IPS DF 6.9 (cell line): ENCODE measurements around the gene TSGA10IP.

Source experiments
- DNase-seq: peaks from one replicate; pipeline ENCODE4 v3.0.0-alpha.2; 2013; ENCODE audit warnings: low read depth, low spot score
- H3K27ac ChIP-seq: one replicate; pipeline ENCODE4 v1.5.1; 2013; ENCODE audit warnings: low read length, control low read depth
- H3K27me3 ChIP-seq: 2 replicates; pipeline ENCODE4 v1.6.1; 2013; ENCODE audit warnings: mild to moderate bottlenecking, low read length; ENCODE audit not compliant: control insufficient read depth, insufficient read depth
- H3K36me3 ChIP-seq: 2 replicates; pipeline ENCODE4 v1.6.1; 2013; ENCODE audit warnings: low read length; ENCODE audit not compliant: control insufficient read depth, insufficient read depth
- H3K4me1 ChIP-seq: 2 replicates; pipeline ENCODE4 v1.6.1; 2013; ENCODE audit warnings: low read length; ENCODE audit not compliant: control insufficient read depth, insufficient read depth
- H3K4me3 ChIP-seq: 2 replicates; pipeline ENCODE4 v1.5.1; 2013; ENCODE audit warnings: mild to moderate bottlenecking, low read length
- H3K9me3 ChIP-seq: 2 replicates; pipeline ENCODE4 v1.6.1; 2013; ENCODE audit warnings: low read length, inconsistent platforms; ENCODE audit not compliant: control insufficient read depth, insufficient read depth
- WGBS: extraction: QIAGEN DNeasy Blood & Tissue Kit; methylation state at CpG from one replicate; pipeline ENCODE4 v1.1.7; 2013; ENCODE audit warnings: mixed read lengths, missing lambda C conversion rate; ENCODE audit not compliant: insufficient read length, insufficient coverage; 5-methylcytosine and 5-hydroxymethylcytosine counted together

Gene TSGA10IP

GRCh38 chr11:65917434-65918210 lies 27.7 kb upstream of the TSGA10IP start:
- Histone ChIP-seq H3K9me3 (no peaks in the 10 kb centered on the region), H3K36me3 (peaks cover 4% of the 10 kb centered on the region; the same call in 1 of the 2 replicates), H3K27me3 (no peaks in the 10 kb centered on the region), H3K4me3 (peak overlapping the region; percentile 92; the same call in 1 of the 2 replicates), H3K27ac (no peak overlapping the region), H3K4me1 (peaks cover 2% of the 10 kb centered on the region; the same call in 1 of the 2 replicates)
- no CpG with 5 or more reads among the region's 35 CpGs for WGBS
- DNase-seq: no peak

DNA sequence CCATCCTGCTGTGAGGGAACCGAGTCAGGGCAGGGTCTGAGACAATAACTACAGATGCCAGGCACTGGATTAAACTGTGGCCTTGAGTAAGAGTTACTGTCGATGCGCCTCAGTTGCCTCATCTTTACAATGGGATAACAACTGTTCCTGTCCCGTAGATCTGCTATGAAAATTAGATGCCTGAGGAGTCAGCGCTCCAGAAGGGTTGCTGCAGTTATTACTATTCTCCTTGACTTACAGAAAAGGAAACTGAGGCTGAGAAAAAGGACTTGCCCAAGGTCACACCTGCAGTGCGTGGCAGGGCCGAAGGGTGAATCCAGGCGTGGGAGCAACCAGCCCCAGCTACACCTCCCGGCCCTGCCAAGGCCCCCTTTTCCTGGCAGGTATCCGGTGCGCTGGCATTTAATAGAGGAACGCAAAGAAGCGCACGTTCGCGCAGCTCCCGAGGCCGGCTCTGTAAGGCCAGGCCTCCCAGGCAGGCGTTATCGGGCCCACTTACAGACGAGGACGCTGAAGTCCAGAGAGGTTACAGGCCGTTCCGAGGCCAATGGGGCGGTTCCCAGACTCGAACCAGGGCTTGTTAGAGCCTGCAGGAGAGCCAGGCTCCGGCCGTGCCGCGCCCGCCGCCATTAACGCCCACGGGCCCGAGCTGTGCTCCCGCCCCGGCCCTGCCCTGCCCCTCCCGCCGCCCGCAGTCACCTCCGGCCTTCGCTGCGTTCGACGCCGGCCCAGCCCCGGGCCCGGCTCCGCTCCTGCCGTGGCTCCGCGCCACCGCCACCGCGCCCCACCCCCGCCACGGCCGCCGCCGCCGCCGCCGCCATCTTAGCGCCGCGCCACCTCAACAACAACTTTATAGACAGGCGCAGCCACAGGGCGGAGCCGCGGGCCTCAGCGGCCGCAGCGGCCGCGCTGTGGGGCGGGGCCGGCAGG lies 26.8 kb upstream of the TSGA10IP start, which contains the start of gene C11orf68:
Gene C11orf68, minus strand, starts transcription at position 852 of the 930 bp plus-strand sequence. Its CDS starts 31 bp downstream, at position 821.
- Histone ChIP-seq H3K27ac (no peak within 1 kb of the TSS), H3K4me3 (peak within 1 kb of the TSS; percentile 92), H3K36me3 (peaks cover 4% of the 10 kb centered on the region; the same call in 1 of the 2 replicates), H3K27me3 (no peaks in the 10 kb centered on the region), H3K9me3 (no peaks in the 10 kb centered on the region), H3K4me1 (peaks cover 2% of the 10 kb centered on the region; the same call in 1 of the 2 replicates)
- WGBS: no CpG with 5 or more reads among the region's 77 CpGs
- DNase-seq: no peak

- no CpG with 5 or more reads among the region's 59 CpGs for WGBS
- H3K9me3 ChIP-seq: no peaks in the 10 kb centered on the region
- H3K27ac ChIP-seq: no peak within 1 kb of the TSS
- H3K27me3 ChIP-seq: no peaks in the 10 kb centered on the region
- peaks cover 4% of the 10 kb centered on the region; the same call in 1 of the 2 replicates for H3K36me3 ChIP-seq
- H3K4me1 ChIP-seq: peaks cover 2% of the 10 kb centered on the region; the same call in 1 of the 2 replicates
- peak; percentile 85 for DNase-seq
- H3K4me3 ChIP-seq: peak within 1 kb of the TSS; percentile 92
Observed at GRCh38 chr11:65919141-65919572, 26.1 kb upstream of the TSGA10IP start, which contains the start of gene DRAP1. Gene DRAP1, plus strand, starts transcription at chr11:65919426. Its CDS starts 76 bp downstream, at chr11:65919502.

DNA sequence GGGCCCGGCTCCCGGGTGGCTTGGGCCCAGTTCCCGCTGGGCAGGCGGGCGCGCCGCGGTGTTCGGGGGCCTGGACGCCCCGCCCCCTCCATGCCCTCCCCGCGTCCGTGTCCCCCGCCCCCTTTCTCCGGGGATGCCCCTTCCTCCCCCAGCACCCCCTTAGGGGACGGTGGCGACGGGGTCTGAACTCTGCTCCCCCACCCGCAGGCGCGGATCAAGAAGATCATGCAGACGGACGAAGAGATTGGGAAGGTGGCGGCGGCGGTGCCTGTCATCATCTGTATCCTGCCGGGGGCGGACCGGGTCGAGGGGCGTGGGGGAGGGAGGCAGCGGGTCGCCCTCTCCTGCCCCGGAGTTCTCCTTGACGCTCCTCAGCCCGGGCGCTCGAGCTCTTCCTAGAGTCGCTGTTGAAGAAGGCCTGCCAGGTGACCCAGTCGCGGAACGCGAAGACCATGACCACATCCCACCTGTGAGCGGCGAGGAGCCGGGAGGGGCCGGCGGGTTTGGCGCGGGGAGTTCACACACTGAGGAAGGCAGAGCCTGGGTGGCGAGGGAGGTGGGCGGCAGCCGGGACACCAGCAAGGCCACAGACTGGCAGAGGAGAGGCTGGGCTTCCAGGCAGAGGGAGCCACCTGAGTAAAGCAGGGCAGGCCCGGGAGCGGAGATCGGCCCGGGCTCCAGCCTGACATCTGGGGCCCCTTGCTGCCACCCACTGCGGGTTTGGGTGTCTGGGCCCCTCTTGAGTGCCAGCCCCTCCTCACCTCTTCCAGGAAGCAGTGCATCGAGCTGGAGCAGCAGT lies 25.5 kb upstream of the TSGA10IP start:
- no peaks in the 10 kb centered on the region for H3K9me3 ChIP-seq
- peaks cover 4% of the 10 kb centered on the region; the same call in 1 of the 2 replicates for H3K36me3 ChIP-seq
- no peaks in the 10 kb centered on the region for H3K27me3 ChIP-seq
- no peak overlapping the region for H3K27ac ChIP-seq
- no CpG with 5 or more reads among the region's 60 CpGs for WGBS
- no peak for DNase-seq
- peaks cover 2% of the 10 kb centered on the region; the same call in 1 of the 2 replicates for H3K4me1 ChIP-seq
- peak overlapping the region; percentile 78; the same call in 1 of the 2 replicates for H3K4me3 ChIP-seq

GRCh38 chr11:65920372-65920802 lies 24.9 kb upstream of the TSGA10IP start:
- Histone ChIP-seq H3K4me3 (peak overlapping the region; percentile 78; the same call in 1 of the 2 replicates), H3K27ac (no peak overlapping the region)
- no CpG with 5 or more reads among the region's 15 CpGs for WGBS

GRCh38 chr11:65921033-65921555 lies 24.2 kb upstream of the TSGA10IP start:
- Histone ChIP-seq H3K9me3 (no peaks in the 10 kb centered on the region), H3K27me3 (no peaks in the 10 kb centered on the region), H3K4me1 (no peaks in the 10 kb centered on the region; the same call in 1 of the 2 replicates), H3K4me3 (no peak overlapping the region), H3K36me3 (peaks cover 4% of the 10 kb centered on the region; the same call in 1 of the 2 replicates), H3K27ac (no peak overlapping the region)
- WGBS: no CpG with 5 or more reads among the region's 12 CpGs
- DNase-seq: no peak

More at GRCh38 chr11:65920372-65920802, 24.9 kb upstream of the TSGA10IP start:
- no peak for DNase-seq
- Histone ChIP-seq H3K36me3 (peaks cover 4% of the 10 kb centered on the region; the same call in 1 of the 2 replicates), H3K27me3 (no peaks in the 10 kb centered on the region), H3K9me3 (no peaks in the 10 kb centered on the region), H3K4me1 (no peaks in the 10 kb centered on the region; the same call in 1 of the 2 replicates)

DNA sequence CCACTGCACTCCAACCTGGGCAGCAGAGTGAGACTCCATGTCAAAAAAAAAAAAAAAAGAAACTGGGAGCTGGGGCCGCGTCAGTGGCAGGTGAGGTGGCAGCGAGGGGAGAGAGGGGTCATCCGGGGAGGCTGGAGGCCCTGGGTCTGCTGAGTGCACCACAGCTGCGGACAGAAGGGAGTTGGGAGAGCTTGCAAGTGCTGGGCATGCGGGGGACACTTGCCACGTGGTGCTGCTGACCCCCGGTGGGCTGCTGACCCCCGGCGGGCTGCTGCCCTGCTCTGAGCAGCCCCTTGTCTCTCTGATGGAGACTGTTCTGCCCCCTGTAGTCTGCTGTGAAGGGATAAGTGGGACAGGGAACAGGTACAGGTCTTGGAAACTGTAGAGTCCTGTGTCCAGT lies 23.4 kb upstream of the TSGA10IP start:
- peaks cover 4% of the 10 kb centered on the region; the same call in 1 of the 2 replicates for H3K36me3 ChIP-seq
- DNase-seq: no peak
- H3K4me3 ChIP-seq: no peak overlapping the region
- no peaks in the 10 kb centered on the region; the same call in 1 of the 2 replicates for H3K4me1 ChIP-seq
- no peaks in the 10 kb centered on the region for H3K27me3 ChIP-seq
- WGBS: no CpG with 5 or more reads among the region's 10 CpGs
- H3K9me3 ChIP-seq: no peaks in the 10 kb centered on the region
- no peak overlapping the region for H3K27ac ChIP-seq

DNA sequence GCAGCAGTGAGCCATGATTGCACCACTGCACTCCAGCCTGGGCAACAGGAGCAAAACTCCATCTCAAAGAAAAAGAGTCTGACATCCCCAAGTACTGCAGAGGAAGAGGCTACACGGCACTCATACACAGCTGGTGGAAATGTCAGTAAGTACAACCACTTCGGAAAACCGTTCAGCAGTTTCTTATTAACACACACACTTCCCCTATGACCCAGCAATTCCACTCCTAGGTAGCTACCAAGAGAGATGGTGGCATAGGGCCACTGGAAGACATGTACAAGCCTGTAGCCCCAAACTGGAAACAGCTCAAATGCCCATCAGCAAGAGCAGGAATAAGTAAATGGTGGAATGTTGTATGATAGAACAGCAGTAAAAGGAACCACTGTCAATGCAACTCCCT lies 22.7 kb upstream of the TSGA10IP start:
- H3K9me3 ChIP-seq: no peaks in the 10 kb centered on the region
- H3K36me3 ChIP-seq: peaks cover 4% of the 10 kb centered on the region; the same call in 1 of the 2 replicates
- no peaks in the 10 kb centered on the region for H3K27me3 ChIP-seq
- no peak overlapping the region for H3K4me3 ChIP-seq
- DNase-seq: no peak
- WGBS: no CpG with 5 or more reads among the region's 3 CpGs
- no peak overlapping the region for H3K27ac ChIP-seq
- H3K4me1 ChIP-seq: no peaks in the 10 kb centered on the region; the same call in 1 of the 2 replicates

GRCh38 chr11:65925397-65925796 lies 19.9 kb upstream of the TSGA10IP start:
- no peaks in the 10 kb centered on the region for H3K4me1 ChIP-seq
- H3K9me3 ChIP-seq: no peaks in the 10 kb centered on the region
- H3K4me3 ChIP-seq: no peak overlapping the region
- no peak overlapping the region for H3K27ac ChIP-seq
- no peaks in the 10 kb centered on the region for H3K27me3 ChIP-seq
- 0 out of 2 replicates have a peak, but pooled peaks cover 4% of the 10 kb centered on the region for H3K36me3 ChIP-seq
- WGBS: no CpG with 5 or more reads among the region's 2 CpGs
- DNase-seq: no peak
